ENCODE data around the gene RBM7.

The RBM7 gene

GRCh38 chr11:114375052-114375451 is 25.4 kb upstream of the RBM7 start:
- no peak overlapping the region for H3K27ac ChIP-seq (ENCODE audit: low read depth, low read length)
- no peak overlapping the region for H3K9ac ChIP-seq (ENCODE audit: low read length)
- no peaks in the 10 kb centered on the region for H3K36me3 ChIP-seq (ENCODE audit: insufficient read depth, low read length)
- no peak overlapping the region for H3K4me3 ChIP-seq (ENCODE audit: low read depth in 1 of 2, low read length in 2 of 2)
- H3K4me1 ChIP-seq (ENCODE audit: insufficient read depth, low read length) = no peaks in the 10 kb centered on the region
- H3K9me3 ChIP-seq (ENCODE audit: low read length) = no peaks in the 10 kb centered on the region
- H3K27me3 ChIP-seq (ENCODE audit: control insufficient read depth in 1 of 2, insufficient read depth in 2 of 2, low read length in 2 of 2) = no peaks in the 10 kb centered on the region

- Histone ChIP-seq H3K36me3 (ENCODE audit: insufficient read depth, low read length) (no peaks in the 10 kb centered on the region), H3K27me3 (ENCODE audit: control insufficient read depth in 1 of 2, insufficient read depth in 2 of 2, low read length in 2 of 2) (no peaks in the 10 kb centered on the region), H3K4me3 (ENCODE audit: low read depth in 1 of 2, low read length in 2 of 2) (no peak overlapping the region), H3K9ac (ENCODE audit: low read length) (no peak overlapping the region), H3K4me1 (ENCODE audit: insufficient read depth, low read length) (no peaks in the 10 kb centered on the region), H3K27ac (ENCODE audit: low read depth, low read length) (no peak overlapping the region), H3K9me3 (ENCODE audit: low read length) (no peaks in the 10 kb centered on the region)
These were observed 22.7 kb upstream of the RBM7 start for GRCh38 chr11:114377612-114378267.

- Histone ChIP-seq H3K9ac (ENCODE audit: low read length) (no peak overlapping the region), H3K4me1 (ENCODE audit: insufficient read depth, low read length) (no peaks in the 10 kb centered on the region), H3K27ac (ENCODE audit: low read depth, low read length) (no peak overlapping the region), H3K4me3 (ENCODE audit: low read depth in 1 of 2, low read length in 2 of 2) (no peak overlapping the region), H3K9me3 (ENCODE audit: low read length) (no peaks in the 10 kb centered on the region), H3K27me3 (ENCODE audit: control insufficient read depth in 1 of 2, insufficient read depth in 2 of 2, low read length in 2 of 2) (no peaks in the 10 kb centered on the region), H3K36me3 (ENCODE audit: insufficient read depth, low read length) (no peaks in the 10 kb centered on the region)
These were observed 20.9 kb upstream of the RBM7 start for GRCh38 chr11:114379394-114380069.

DNA sequence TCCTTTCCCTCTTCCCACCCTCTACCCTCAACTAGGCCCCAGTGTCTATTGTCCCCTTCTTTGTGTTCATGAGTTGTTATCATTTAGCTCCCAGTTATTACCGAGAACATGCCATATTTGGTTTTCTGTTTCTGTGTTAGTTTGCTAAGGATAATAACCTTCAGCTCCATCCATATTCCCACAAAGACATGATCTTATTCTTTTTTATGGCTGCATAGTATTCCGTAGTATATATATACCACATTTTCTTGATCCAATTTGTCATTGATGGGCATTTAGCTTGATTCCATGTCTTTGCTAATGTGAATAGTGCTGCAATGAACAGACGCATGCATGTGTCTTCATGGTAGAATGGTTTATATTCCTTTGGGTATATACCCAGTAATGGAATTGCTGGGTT is 18.0 kb upstream of the RBM7 start:
- H3K36me3 ChIP-seq (ENCODE audit: insufficient read depth, low read length) = no peaks in the 10 kb centered on the region
- no peaks in the 10 kb centered on the region for H3K9me3 ChIP-seq (ENCODE audit: low read length)
- no peak overlapping the region for H3K27ac ChIP-seq (ENCODE audit: low read depth, low read length)
- H3K4me3 ChIP-seq (ENCODE audit: low read depth in 1 of 2, low read length in 2 of 2) = no peak overlapping the region
- H3K27me3 ChIP-seq (ENCODE audit: control insufficient read depth in 1 of 2, insufficient read depth in 2 of 2, low read length in 2 of 2) = no peaks in the 10 kb centered on the region
- no peaks in the 10 kb centered on the region for H3K4me1 ChIP-seq (ENCODE audit: insufficient read depth, low read length)
- no peak overlapping the region for H3K9ac ChIP-seq (ENCODE audit: low read length)

DNA sequence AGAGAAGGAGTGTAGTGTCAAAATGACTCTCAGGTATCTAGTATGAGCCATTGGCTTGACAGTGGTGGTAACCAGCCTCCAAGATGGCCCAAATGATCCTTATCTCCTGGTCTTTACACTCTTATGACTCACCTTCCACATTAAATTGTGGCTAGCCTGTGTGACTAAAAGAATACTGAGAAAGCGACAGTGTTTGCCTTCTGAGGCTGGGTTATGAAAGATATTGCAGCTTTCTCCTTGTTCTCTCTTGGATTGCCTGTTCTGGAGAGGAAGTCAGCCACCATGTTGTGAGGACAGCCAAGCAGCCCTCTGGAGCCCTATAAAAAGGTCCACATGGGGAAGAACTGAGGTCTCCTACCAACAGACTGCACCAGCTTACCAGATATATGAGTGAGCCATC is 16.0 kb upstream of the RBM7 start:
- H3K4me1 ChIP-seq (ENCODE audit: insufficient read depth, low read length) = no peaks in the 10 kb centered on the region
- no peak overlapping the region for H3K9ac ChIP-seq (ENCODE audit: low read length)
- H3K4me3 ChIP-seq (ENCODE audit: low read depth in 1 of 2, low read length in 2 of 2) = no peak overlapping the region
- H3K27ac ChIP-seq (ENCODE audit: low read depth, low read length) = no peak overlapping the region
- H3K36me3 ChIP-seq (ENCODE audit: insufficient read depth, low read length) = no peaks in the 10 kb centered on the region
- H3K9me3 ChIP-seq (ENCODE audit: low read length) = no peaks in the 10 kb centered on the region
- no peaks in the 10 kb centered on the region for H3K27me3 ChIP-seq (ENCODE audit: control insufficient read depth in 1 of 2, insufficient read depth in 2 of 2, low read length in 2 of 2)

DNA sequence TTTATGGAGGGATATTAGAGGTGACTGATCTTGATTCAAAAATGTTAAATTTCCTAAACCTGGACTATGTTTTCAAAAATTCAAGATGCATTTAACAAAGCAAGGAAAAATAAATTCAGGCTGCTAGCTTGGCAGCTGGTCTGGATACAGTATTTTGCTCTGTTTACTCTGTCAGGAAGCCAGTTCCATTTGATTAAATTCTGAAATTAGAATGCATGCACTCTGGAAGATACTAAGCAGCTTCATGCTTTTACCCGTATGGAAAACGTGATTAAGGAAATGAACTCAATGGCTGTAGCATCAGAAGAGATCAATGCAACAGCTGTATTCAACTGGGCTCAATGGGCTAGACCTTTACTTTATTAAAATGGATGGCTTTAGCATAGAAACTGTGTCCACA is 14.3 kb upstream of the RBM7 start:
- no peaks in the 10 kb centered on the region for H3K36me3 ChIP-seq (ENCODE audit: insufficient read depth, low read length)
- H3K27me3 ChIP-seq (ENCODE audit: control insufficient read depth in 1 of 2, insufficient read depth in 2 of 2, low read length in 2 of 2) = no peaks in the 10 kb centered on the region
- H3K27ac ChIP-seq (ENCODE audit: low read depth, low read length) = no peak overlapping the region

DNA sequence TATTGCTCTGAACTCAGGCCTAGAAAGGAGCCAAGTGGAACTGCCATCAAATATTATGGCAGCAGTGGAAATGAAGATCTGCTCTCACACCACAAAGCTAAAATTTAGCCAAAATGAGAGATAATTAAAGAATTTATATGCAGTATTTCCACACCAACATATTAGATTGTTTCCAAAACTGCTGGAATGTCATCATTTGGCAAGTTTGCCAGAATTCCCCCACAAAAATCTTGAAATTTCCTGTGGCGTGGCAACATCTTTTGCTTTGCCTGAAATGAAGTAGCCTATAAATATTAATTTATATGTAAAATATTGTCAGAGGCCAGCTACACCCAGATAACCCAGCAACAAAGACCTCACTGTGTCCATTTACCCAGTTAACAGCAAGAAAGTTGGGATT is 13.9 kb upstream of the RBM7 start:
- Histone ChIP-seq H3K4me3 (ENCODE audit: low read depth in 1 of 2, low read length in 2 of 2) (no peak overlapping the region), H3K36me3 (ENCODE audit: insufficient read depth, low read length) (no peaks in the 10 kb centered on the region), H3K4me1 (ENCODE audit: insufficient read depth, low read length) (no peaks in the 10 kb centered on the region), H3K9me3 (ENCODE audit: low read length) (no peaks in the 10 kb centered on the region), H3K27ac (ENCODE audit: low read depth, low read length) (no peak overlapping the region), H3K9ac (ENCODE audit: low read length) (no peak overlapping the region), H3K27me3 (ENCODE audit: control insufficient read depth in 1 of 2, insufficient read depth in 2 of 2, low read length in 2 of 2) (no peaks in the 10 kb centered on the region)

More for the DNA sequence above, 14.3 kb upstream of the RBM7 start:
- no peaks in the 10 kb centered on the region for H3K4me1 ChIP-seq (ENCODE audit: insufficient read depth, low read length)
- H3K9me3 ChIP-seq (ENCODE audit: low read length) = no peaks in the 10 kb centered on the region
- H3K4me3 ChIP-seq (ENCODE audit: low read depth in 1 of 2, low read length in 2 of 2) = no peak overlapping the region
- no peak overlapping the region for H3K9ac ChIP-seq (ENCODE audit: low read length)

- H3K9me3 ChIP-seq (ENCODE audit: low read length) = no peaks in the 10 kb centered on the region
- H3K4me3 ChIP-seq (ENCODE audit: low read depth in 1 of 2, low read length in 2 of 2) = no peak overlapping the region
- no peak overlapping the region for H3K27ac ChIP-seq (ENCODE audit: low read depth, low read length)
- peaks cover 7% of the 10 kb centered on the region for H3K4me1 ChIP-seq (ENCODE audit: insufficient read depth, low read length)
- H3K27me3 ChIP-seq (ENCODE audit: control insufficient read depth in 1 of 2, insufficient read depth in 2 of 2, low read length in 2 of 2) = no peaks in the 10 kb centered on the region
- no peak overlapping the region for H3K9ac ChIP-seq (ENCODE audit: low read length)
- H3K36me3 ChIP-seq (ENCODE audit: insufficient read depth, low read length) = no peaks in the 10 kb centered on the region
These were observed 7.5 kb upstream of the RBM7 start for GRCh38 chr11:114392735-114393667.

GRCh38 chr11:114395736-114396135 is 4.7 kb upstream of the RBM7 start:
- peaks cover 23% of the 10 kb centered on the region for H3K4me1 ChIP-seq (ENCODE audit: insufficient read depth, low read length)
- no peak overlapping the region for H3K9ac ChIP-seq (ENCODE audit: low read length)
- H3K27ac ChIP-seq (ENCODE audit: low read depth, low read length) = no peak overlapping the region
- H3K27me3 ChIP-seq (ENCODE audit: control insufficient read depth in 1 of 2, insufficient read depth in 2 of 2, low read length in 2 of 2) = no peaks in the 10 kb centered on the region
- no peaks in the 10 kb centered on the region for H3K36me3 ChIP-seq (ENCODE audit: insufficient read depth, low read length)
- no peaks in the 10 kb centered on the region for H3K9me3 ChIP-seq (ENCODE audit: low read length)
- no peak overlapping the region for H3K4me3 ChIP-seq (ENCODE audit: low read depth in 1 of 2, low read length in 2 of 2)

DNA sequence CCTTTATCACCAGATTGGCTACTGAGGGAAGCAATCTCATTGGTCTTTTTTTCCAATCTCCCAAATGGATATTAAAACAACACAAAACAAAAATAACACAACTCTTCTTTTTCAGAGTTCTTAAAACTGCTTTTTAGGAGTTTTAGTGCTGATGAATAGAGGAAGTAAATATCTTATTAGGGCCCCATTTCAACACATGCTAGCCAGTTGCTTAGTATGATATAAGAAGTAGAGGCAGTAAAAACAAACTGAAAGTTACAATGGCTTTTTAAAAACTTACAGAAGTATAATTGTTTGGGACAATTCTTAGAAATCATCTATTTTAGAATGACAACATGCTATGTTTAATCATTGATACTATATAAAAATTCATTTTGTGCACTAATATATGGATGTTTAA is 3.5 kb upstream of the RBM7 start:
- Histone ChIP-seq H3K27ac (ENCODE audit: low read depth, low read length) (no peak overlapping the region), H3K4me3 (ENCODE audit: low read depth in 1 of 2, low read length in 2 of 2) (no peak overlapping the region), H3K4me1 (ENCODE audit: insufficient read depth, low read length) (peaks cover 27% of the 10 kb centered on the region), H3K9me3 (ENCODE audit: low read length) (no peaks in the 10 kb centered on the region), H3K36me3 (ENCODE audit: insufficient read depth, low read length) (no peaks in the 10 kb centered on the region), H3K9ac (ENCODE audit: low read length) (no peak overlapping the region), H3K27me3 (ENCODE audit: control insufficient read depth in 1 of 2, insufficient read depth in 2 of 2, low read length in 2 of 2) (no peaks in the 10 kb centered on the region)

- H3K9ac ChIP-seq (ENCODE audit: low read length) = no peak overlapping the region
- no peaks in the 10 kb centered on the region for H3K27me3 ChIP-seq (ENCODE audit: control insufficient read depth in 1 of 2, insufficient read depth in 2 of 2, low read length in 2 of 2)
- H3K9me3 ChIP-seq (ENCODE audit: low read length) = no peaks in the 10 kb centered on the region
- no peaks in the 10 kb centered on the region for H3K36me3 ChIP-seq (ENCODE audit: insufficient read depth, low read length)
- H3K4me1 ChIP-seq (ENCODE audit: insufficient read depth, low read length) = peaks cover 29% of the 10 kb centered on the region
- no peak overlapping the region for H3K4me3 ChIP-seq (ENCODE audit: low read depth in 1 of 2, low read length in 2 of 2)
- no peak overlapping the region for H3K27ac ChIP-seq (ENCODE audit: low read depth, low read length)
These were observed 3.0 kb upstream of the RBM7 start for GRCh38 chr11:114397349-114397982.
